Testis (tissue), 5 donors: ENCODE results near the gene MRE11. TPM values are rescaled to one million over a fixed set of nuclear protein-coding genes. Genes with fewer than 3 reads are reported as not detected.

ENCODE experiments used
- DNase-seq: peaks from one replicate; pipeline ENCODE4 v3.0.0-alpha.2; 2019
- H3K27ac ChIP-seq, 2 donors: fragments of 200-600 bp; sonication (generic); one replicate each; pipeline ENCODE4 v1.5.1; 2019
- H3K27me3 ChIP-seq: fragments of 200-600 bp; sonication (generic); one replicate; pipeline ENCODE4 v1.5.1; 2019
- H3K36me3 ChIP-seq: fragments of 200-600 bp; sonication (generic); one replicate; pipeline ENCODE4 v1.5.1; 2017; ENCODE audit warnings: low read depth; ENCODE audit errors: missing control alignments
- H3K4me1 ChIP-seq: fragments of 200-600 bp; sonication (generic); one replicate; pipeline ENCODE4 v1.5.1; 2019
- H3K4me3 ChIP-seq, 2 donors: fragments of 200-600 bp; sonication (generic); one replicate each; pipeline ENCODE4 v1.5.1; 2017 to 2019
- H3K9me3 ChIP-seq: fragments of 200-600 bp; sonication (generic); one replicate; pipeline ENCODE4 v1.5.1; 2017
- CTCF ChIP-seq, 3 experiments: fragments of 450-650 bp in 2 of 3; fragments of 200-600 bp in 1 of 3; sonication (generic) in 1 of 3; IDR thresholded peaks; one replicate each; pipeline ENCODE4 v1.5.1; 2016 to 2019; ENCODE audit warnings: antibody characterized with exemption in 3 of 3, mild to moderate bottlenecking in 2 of 3, moderate library complexity in 1 of 3
- POLR2A ChIP-seq: fragments of 450-650 bp; IDR thresholded peaks from one replicate; pipeline ENCODE4 v1.6.1; 2017; ENCODE audit warnings: antibody characterized with exemption, mild to moderate bottlenecking, moderate library complexity
- WGBS, 2 donors: methylation state at CpG; one replicate each; pipeline ENCODE4 v1.1.5; 2018; 5-methylcytosine and 5-hydroxymethylcytosine counted together
- intact Hi-C: fragments of 100-400 bp; cut with DNase I; formaldehyde crosslinking; loops from one replicate; pipeline ENCODE4 v1.15.1; 2023; ENCODE audit warnings: low total_unique reads
- long read RNA-seq, 2 donors: transcript quantifications; one replicate each; lab custom pipeline, GENCODE V29; 2026
- polyA plus RNA-seq: library from polyadenylated mRNA; stranded (reverse); fragments of 350-450 nt; fragmentation: Illumina TruSeq; extraction: RNeasy Lipid Tissue Mini Kit (QIAGEN cat#74804); gene quantifications from one replicate; pipeline ENCODE4 v1.2.3, GENCODE V29; 2014; ENCODE audit warnings: low read depth, low replicate concordance; ENCODE audit not compliant: insufficient read depth
- total RNA-seq, 2 donors: library from RNA; depleted of rRNA; stranded (reverse); fragments of >200 nt; gene quantifications; one replicate each; pipeline ENCODE4 v1.2.3, GENCODE V29; 2016

MRE11 gene
- 10 to 100 TPM; 15.2 to 19.8 TPM for total RNA-seq
- 9.2 TPM for polyA plus RNA-seq
- long read RNA-seq, donor 1, full-length matches to known transcripts, result 2 of 2 reads
- long read RNA-seq, donor 1, partial matches to known transcripts, result 0 of 2 reads
- long read RNA-seq, donor 1, other reads (novel, unspliced or antisense), result 0 of 2 reads
- long read RNA-seq, donor 2, full-length matches to known transcripts, result 1 of 1 reads
- long read RNA-seq, donor 2, partial matches to known transcripts, result 0 of 1 reads
- long read RNA-seq, donor 2, other reads (novel, unspliced or antisense), result 0 of 1 reads

- Histone ChIP-seq H3K36me3 (no peaks in the 10 kb centered on the region), H3K27me3 (no peaks in the 10 kb centered on the region), H3K4me1 (peaks cover 4% of the 10 kb centered on the region), H3K27ac (peak within 1 kb of the TSS; percentile 63 to 83), H3K4me3 (peak within 1 kb of the TSS; percentile 88 to 92), H3K9me3 (no peaks in the 10 kb centered on the region)
- TF ChIP-seq CTCF (IDR thresholded peaks at IDR 0.05), result no peak
- TF ChIP-seq POLR2A, result no peak
- intact Hi-C loops, result no loop called here
- 0% methylated on average over 30 to 55 of the region's 55 CpGs for WGBS, 2 donors
- DNase-seq, result peak; percentile 99
These were observed at the start of gene MRE11, which contains the start of gene ANKRD49 for GRCh38 chr11:94493281-94494125. Gene MRE11, minus strand, starts transcription at chr11:94493844. Its CDS starts 1,043 bp downstream, at chr11:94492801. Gene ANKRD49, plus strand, starts transcription at chr11:94493984. Its CDS starts 2,710 bp downstream, at chr11:94496694.

GRCh38 chr11:94539420-94539819 lies 45.8 kb upstream of the MRE11 start:
- intact Hi-C loops, result no loop called here
- Histone ChIP-seq H3K4me1 (no peaks in the 10 kb centered on the region), H3K4me3 (no peak overlapping the region), H3K27ac (no peak overlapping the region), H3K9me3 (no peaks in the 10 kb centered on the region), H3K27me3 (no peaks in the 10 kb centered on the region), H3K36me3 (no peaks in the 10 kb centered on the region)
- TF ChIP-seq CTCF (IDR thresholded peaks at IDR 0.05), result no peak
- WGBS, 2 donors, result 88 to 92% methylated on average over 1 of the region's 1 CpG
- DNase-seq, result no peak

- WGBS, 2 donors, result 73 to 89% methylated on average over 3 of the region's 3 CpGs
- Histone ChIP-seq H3K4me1 (no peaks in the 10 kb centered on the region), H3K4me3 (no peak overlapping the region), H3K27me3 (no peaks in the 10 kb centered on the region), H3K9me3 (no peaks in the 10 kb centered on the region), H3K36me3 (no peaks in the 10 kb centered on the region), H3K27ac (no peak overlapping the region)
- intact Hi-C loops, result no loop called here
- DNase-seq, result no peak
- no peak for TF ChIP-seq CTCF (IDR thresholded peaks at IDR 0.05)
- TF ChIP-seq POLR2A, result no peak
These were observed 43.5 kb upstream of the MRE11 start for GRCh38 chr11:94537031-94537600.

GRCh38 chr11:94536386-94536785 lies 42.7 kb upstream of the MRE11 start:
- DNase-seq, result no peak
- TF ChIP-seq CTCF (IDR thresholded peaks at IDR 0.05) (no peak), POLR2A (no peak)
- Histone ChIP-seq H3K9me3 (no peaks in the 10 kb centered on the region), H3K27ac (no peak overlapping the region), H3K4me3 (no peak overlapping the region), H3K36me3 (no peaks in the 10 kb centered on the region), H3K4me1 (no peaks in the 10 kb centered on the region), H3K27me3 (no peaks in the 10 kb centered on the region)
- intact Hi-C loops, result no loop called here
